H9 (cell line): ENCODE measurements around the gene SOWAHB. TPM values are rescaled to one million over a fixed set of nuclear protein-coding genes. Genes with fewer than 3 reads are reported as not detected.

Experiments used
- DNase-seq: peaks from one replicate; pipeline ENCODE4 v3.0.0-alpha.2; 2017
- H2AFZ ChIP-seq: one replicate; pipeline ENCODE4 v1.6.1; 2013; ENCODE audit warnings: mild to moderate bottlenecking, low read length, control low read depth, moderate library complexity
- H2AK5ac ChIP-seq: 2 replicates; pipeline ENCODE4 v1.6.1; 2013; ENCODE audit warnings: low read length, control low read depth, mixed read lengths; ENCODE audit not compliant: insufficient read length
- H2BK120ac ChIP-seq: one replicate; pipeline ENCODE4 v1.6.1; 2013; ENCODE audit warnings: low read depth, mild to moderate bottlenecking, low read length, control low read depth, inconsistent platforms; ENCODE audit not compliant: poor library complexity, severe bottlenecking
- H2BK12ac ChIP-seq: 2 replicates; pipeline ENCODE4 v1.6.1; 2013; ENCODE audit warnings: low read length, control low read depth, mixed read lengths, low read depth; ENCODE audit not compliant: insufficient read length
- H2BK15ac ChIP-seq: 2 replicates; pipeline ENCODE4 v1.6.1; 2013; ENCODE audit warnings: low read depth, low read length, control low read depth
- H2BK20ac ChIP-seq: one replicate; pipeline ENCODE4 v1.6.1; 2013; ENCODE audit warnings: low read depth, mild to moderate bottlenecking, low read length, control low read depth, inconsistent platforms; ENCODE audit not compliant: poor library complexity, severe bottlenecking
- H2BK5ac ChIP-seq: 2 replicates; pipeline ENCODE4 v1.6.1; 2013; ENCODE audit warnings: low read length, control low read depth, mixed read lengths; ENCODE audit not compliant: insufficient read length
- H3K14ac ChIP-seq: 2 replicates; pipeline ENCODE4 v1.6.1; 2013; ENCODE audit warnings: low read length, control low read depth; ENCODE audit not compliant: insufficient read depth
- H3K18ac ChIP-seq: 2 replicates; pipeline ENCODE4 v1.6.1; 2013; ENCODE audit warnings: low read depth, mild to moderate bottlenecking, mixed read lengths, low read length, control low read depth; ENCODE audit not compliant: insufficient read length
- H3K23ac ChIP-seq: 2 replicates; pipeline ENCODE4 v1.6.1; 2013; ENCODE audit warnings: low read length, control low read depth, mixed read lengths, low read depth; ENCODE audit not compliant: insufficient read length
- H3K23me2 ChIP-seq: 2 replicates; pipeline ENCODE4 v1.6.1; 2013; ENCODE audit warnings: low read depth, mild to moderate bottlenecking, mixed read lengths, low read length, control low read depth; ENCODE audit not compliant: insufficient read length, poor library complexity, severe bottlenecking
- H3K27ac ChIP-seq: 2 replicates; pipeline ENCODE4 v1.5.1; 2013; ENCODE audit warnings: low read length, control low read depth, mixed read lengths, low read depth; ENCODE audit not compliant: insufficient read length
- H3K27me3 ChIP-seq: 2 replicates; pipeline ENCODE4 v1.6.1; 2013; ENCODE audit warnings: low read length, control low read depth, inconsistent platforms; ENCODE audit not compliant: insufficient read depth
- H3K4ac ChIP-seq: 2 replicates; pipeline ENCODE4 v1.6.1; 2013; ENCODE audit warnings: low read depth, mild to moderate bottlenecking, control low read depth, inconsistent platforms, low read length, moderate library complexity
- H3K4me1 ChIP-seq: 2 replicates; pipeline ENCODE4 v1.6.1; 2013; ENCODE audit warnings: low read length, control low read depth, inconsistent platforms; ENCODE audit not compliant: insufficient read depth
- H3K4me2 ChIP-seq: 2 replicates; pipeline ENCODE4 v1.6.1; 2013; ENCODE audit warnings: low read length, control low read depth, mixed read lengths; ENCODE audit not compliant: insufficient read length, insufficient read depth
- H3K56ac ChIP-seq: 2 replicates; pipeline ENCODE4 v1.6.1; 2013; ENCODE audit warnings: low read depth, mild to moderate bottlenecking, mixed read lengths, low read length, control low read depth; ENCODE audit not compliant: insufficient read length
- H3K79me1 ChIP-seq: 2 replicates; pipeline ENCODE4 v1.6.1; 2013; ENCODE audit warnings: low read depth, mild to moderate bottlenecking, moderate library complexity, low read length, control low read depth, inconsistent platforms; ENCODE audit not compliant: insufficient read depth, poor library complexity, severe bottlenecking
- H3K79me2 ChIP-seq: 2 replicates; pipeline ENCODE4 v1.6.1; 2013; ENCODE audit warnings: low read length, control low read depth, inconsistent platforms; ENCODE audit not compliant: insufficient read depth
- H3K9ac ChIP-seq: 2 replicates; pipeline ENCODE4 v1.6.1; 2013; ENCODE audit warnings: low read length, control low read depth, mixed read lengths; ENCODE audit not compliant: insufficient read length; ENCODE audit errors: extremely low read depth
- H3K9me3 ChIP-seq: one replicate; pipeline ENCODE4 v1.6.1; 2013; ENCODE audit warnings: low read depth, low read length, inconsistent platforms; ENCODE audit not compliant: control insufficient read depth
- H3T11ph ChIP-seq: one replicate; pipeline ENCODE4 v1.6.1; 2013; ENCODE audit warnings: mild to moderate bottlenecking, low read length, control low read depth, inconsistent platforms
- H4K20me1 ChIP-seq: one replicate; pipeline ENCODE4 v1.6.1; 2013; ENCODE audit not compliant: control insufficient read depth, insufficient read length, insufficient read depth
- H4K5ac ChIP-seq: 2 replicates; pipeline ENCODE4 v1.6.1; 2013; ENCODE audit warnings: low read depth, mild to moderate bottlenecking, mixed read lengths, low read length, control low read depth; ENCODE audit not compliant: insufficient read length
- H4K8ac ChIP-seq: replicated peaks from 2 replicates; pipeline ENCODE4 v1.6.1; 2013; ENCODE audit warnings: low read length, control low read depth, mixed read lengths, low read depth; ENCODE audit not compliant: insufficient read length
- H4K91ac ChIP-seq: 2 replicates; pipeline ENCODE4 v1.6.1; 2013; ENCODE audit warnings: low read depth, mild to moderate bottlenecking, moderate library complexity, mixed read lengths, low read length, control low read depth; ENCODE audit not compliant: insufficient read length
- H3K27ac Mint-ChIP-seq, 3 experiments: 2 replicates in 2 of 3; 3 replicates in 1 of 3; pipeline ENCODE4 v1.8.0; 2020 to 2021; ENCODE audit warnings: mixed read lengths in 3 of 3, mild to moderate bottlenecking in 1 of 3, moderate library complexity in 1 of 3
- H3K27me3 Mint-ChIP-seq: 2 replicates; pipeline ENCODE4 v1.8.0; 2021; ENCODE audit warnings: low read depth, mild to moderate bottlenecking, moderate library complexity, mixed read lengths
- H3K36me3 Mint-ChIP-seq, 3 experiments: 2 replicates in 2 of 3; 3 replicates in 1 of 3; pipeline ENCODE4 v1.8.0; 2020 to 2021; ENCODE audit warnings: low read depth in 3 of 3, mixed read lengths in 3 of 3; ENCODE audit not compliant: insufficient read depth in 1 of 3
- H3K4me1 Mint-ChIP-seq, 2 experiments: 2 replicates each; pipeline ENCODE4 v1.8.0; 2020; ENCODE audit warnings: mixed read lengths in 2 of 2
- H3K4me3 Mint-ChIP-seq, 2 experiments: 2 replicates in 1 of 2; 3 replicates in 1 of 2; pipeline ENCODE4 v1.8.0; 2020 to 2021; ENCODE audit warnings: mild to moderate bottlenecking in 2 of 2, mixed read lengths in 2 of 2, moderate library complexity in 1 of 2
- H3K9me3 Mint-ChIP-seq, 2 experiments: 2 replicates in 1 of 2; 3 replicates in 1 of 2; pipeline ENCODE4 v1.8.0; 2020; ENCODE audit warnings: mild to moderate bottlenecking in 2 of 2, mixed read lengths in 2 of 2, moderate library complexity in 1 of 2
- WGBS: extraction: QIAGEN DNeasy Blood & Tissue Kit; methylation state at CpG from one replicate; pipeline ENCODE4 v1.1.7; 2013; ENCODE audit warnings: missing lambda C conversion rate, low lambda C conversion rate, mixed read lengths; ENCODE audit not compliant: insufficient read length; ENCODE audit errors: extremely low coverage; 5-methylcytosine and 5-hydroxymethylcytosine counted together
- total RNA-seq: library from RNA; stranded (reverse); gene quantifications from 2 replicates; pipeline ENCODE4 v1.2.1, GENCODE V29; 2021
- TF ChIP-seq, protein P1 (sequence below): fragments of 200-600 bp; sonication (generic); conservative IDR thresholded peaks from 3 replicates; pipeline ENCODE4 v1.8.0; 2021; ENCODE audit warnings: antibody characterized with exemption, mild to moderate bottlenecking

SOWAHB gene
- total RNA-seq, 1 experiment from 2014 or later, result 0.26 TPM

DNA sequence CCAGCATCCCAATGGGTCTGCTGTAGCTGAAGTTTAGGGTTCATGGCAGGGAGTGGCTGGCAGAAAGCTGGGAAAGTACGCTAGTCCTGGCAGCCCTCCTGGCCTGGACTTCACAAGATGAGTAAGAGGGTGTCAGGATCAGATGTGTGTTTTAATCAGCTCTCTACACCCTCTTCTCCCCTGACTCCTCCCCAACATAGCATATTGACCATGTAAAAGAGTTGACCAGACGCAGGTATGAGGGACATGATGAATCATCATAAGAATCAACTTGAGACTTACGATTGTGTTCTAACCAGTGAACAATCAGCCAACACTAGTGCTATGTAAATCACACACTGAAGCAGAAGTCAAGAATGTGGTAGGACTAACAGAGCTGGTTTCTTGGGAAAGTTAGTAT is 5.3 kb downstream of the SOWAHB start:
- H4K5ac ChIP-seq, result no peak overlapping the region
- no peak overlapping the region for H3K23ac ChIP-seq
- H3K4me2 ChIP-seq, result no peak overlapping the region
- Mint-ChIP-seq H3K4me3 (no peak overlapping the region), H3K36me3 (no peaks in the 10 kb centered on the region; a peak in 1 of 7 replicates), H3K27me3 (peaks cover 57% of the 10 kb centered on the region), H3K27ac (no peak overlapping the region), H3K9me3 (no peaks in the 10 kb centered on the region), H3K4me1 (peaks cover 7 to 10% of the 10 kb centered on the region in 2 experiments)
- no peak overlapping the region for H4K8ac ChIP-seq
- H3K23me2 ChIP-seq, result peaks cover 8% of the 10 kb centered on the region
- no peak overlapping the region for H3K9ac ChIP-seq
- H4K20me1 ChIP-seq, result peaks cover 2% of the 10 kb centered on the region
- H2BK15ac ChIP-seq, result no peak overlapping the region
- TF ChIP-seq, protein P1, sequence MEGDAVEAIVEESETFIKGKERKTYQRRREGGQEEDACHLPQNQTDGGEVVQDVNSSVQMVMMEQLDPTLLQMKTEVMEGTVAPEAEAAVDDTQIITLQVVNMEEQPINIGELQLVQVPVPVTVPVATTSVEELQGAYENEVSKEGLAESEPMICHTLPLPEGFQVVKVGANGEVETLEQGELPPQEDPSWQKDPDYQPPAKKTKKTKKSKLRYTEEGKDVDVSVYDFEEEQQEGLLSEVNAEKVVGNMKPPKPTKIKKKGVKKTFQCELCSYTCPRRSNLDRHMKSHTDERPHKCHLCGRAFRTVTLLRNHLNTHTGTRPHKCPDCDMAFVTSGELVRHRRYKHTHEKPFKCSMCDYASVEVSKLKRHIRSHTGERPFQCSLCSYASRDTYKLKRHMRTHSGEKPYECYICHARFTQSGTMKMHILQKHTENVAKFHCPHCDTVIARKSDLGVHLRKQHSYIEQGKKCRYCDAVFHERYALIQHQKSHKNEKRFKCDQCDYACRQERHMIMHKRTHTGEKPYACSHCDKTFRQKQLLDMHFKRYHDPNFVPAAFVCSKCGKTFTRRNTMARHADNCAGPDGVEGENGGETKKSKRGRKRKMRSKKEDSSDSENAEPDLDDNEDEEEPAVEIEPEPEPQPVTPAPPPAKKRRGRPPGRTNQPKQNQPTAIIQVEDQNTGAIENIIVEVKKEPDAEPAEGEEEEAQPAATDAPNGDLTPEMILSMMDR, result no peak
- no peak overlapping the region for H3K4ac ChIP-seq
- peaks cover 16% of the 10 kb centered on the region for H3K27me3 ChIP-seq
- no peak overlapping the region for H2BK12ac ChIP-seq
- H4K91ac ChIP-seq, result no peak overlapping the region
- DNase-seq, result no peak
- H3K4me1 ChIP-seq, result no peaks in the 10 kb centered on the region
- H2BK5ac ChIP-seq, result no peak overlapping the region
- no peak overlapping the region for H2AK5ac ChIP-seq
- no peak overlapping the region for H3K18ac ChIP-seq
- H2BK120ac ChIP-seq, result no peak overlapping the region
- H3K9me3 ChIP-seq, result no peaks in the 10 kb centered on the region
- no peak overlapping the region for H3T11ph ChIP-seq
- no peak overlapping the region for H2AFZ ChIP-seq
- H3K14ac ChIP-seq, result no peak overlapping the region
- no peaks in the 10 kb centered on the region for H3K79me2 ChIP-seq
- WGBS, result no CpG with 5 or more reads among the region's 3 CpGs
- no peak overlapping the region for H2BK20ac ChIP-seq
- no peak overlapping the region for H3K27ac ChIP-seq
- no peaks in the 10 kb centered on the region for H3K79me1 ChIP-seq
- H3K56ac ChIP-seq, result no peak overlapping the region
